Bronchial epithelial cell (primary cell): ENCODE results near the gene AK9. TPM values are rescaled to one million over a fixed set of nuclear protein-coding genes. Genes with fewer than 3 reads are reported as not detected.

Source experiments
- DNase-seq: peaks from one replicate; pipeline ENCODE4 v3.0.0-alpha.2; 2010; ENCODE audit warnings: low read depth
- FAIRE-seq: peaks from 2 replicates; lab custom pipeline; 2011; peaks lifted over from hg19 to GRCh38; lab: Jason Lieb, UNC
- H3K27me3 ChIP-seq: 2 replicates; pipeline ENCODE4 v1.5.1; 2011; ENCODE audit warnings: low read length; ENCODE audit not compliant: control insufficient read depth, insufficient read depth
- H3K36me3 ChIP-seq: 2 replicates; pipeline ENCODE4 v1.5.1; 2011; ENCODE audit warnings: low read length; ENCODE audit not compliant: control insufficient read depth, insufficient read depth
- H3K4me3 ChIP-seq: 2 replicates; pipeline ENCODE4 v1.5.1; 2011; ENCODE audit warnings: mild to moderate bottlenecking, low read depth, low read length, control low read depth
- total RNA-seq: library from RNA; depleted of rRNA; stranded (reverse); fragments of >200 nt; gene quantifications from 2 replicates; pipeline ENCODE4 v1.2.1, GENCODE V29; 2014
- TF ChIP-seq, protein P1 (sequence below): IDR thresholded peaks from 2 replicates; pipeline ENCODE4 v1.5.1; 2011; ENCODE audit warnings: mild to moderate bottlenecking, moderate library complexity, low read length, control low read depth, inconsistent platforms; ENCODE audit not compliant: insufficient read depth, severe bottlenecking

The AK9 gene
- total RNA-seq, 1 donor from 2014 or later, result 3.2 TPM

DNA sequence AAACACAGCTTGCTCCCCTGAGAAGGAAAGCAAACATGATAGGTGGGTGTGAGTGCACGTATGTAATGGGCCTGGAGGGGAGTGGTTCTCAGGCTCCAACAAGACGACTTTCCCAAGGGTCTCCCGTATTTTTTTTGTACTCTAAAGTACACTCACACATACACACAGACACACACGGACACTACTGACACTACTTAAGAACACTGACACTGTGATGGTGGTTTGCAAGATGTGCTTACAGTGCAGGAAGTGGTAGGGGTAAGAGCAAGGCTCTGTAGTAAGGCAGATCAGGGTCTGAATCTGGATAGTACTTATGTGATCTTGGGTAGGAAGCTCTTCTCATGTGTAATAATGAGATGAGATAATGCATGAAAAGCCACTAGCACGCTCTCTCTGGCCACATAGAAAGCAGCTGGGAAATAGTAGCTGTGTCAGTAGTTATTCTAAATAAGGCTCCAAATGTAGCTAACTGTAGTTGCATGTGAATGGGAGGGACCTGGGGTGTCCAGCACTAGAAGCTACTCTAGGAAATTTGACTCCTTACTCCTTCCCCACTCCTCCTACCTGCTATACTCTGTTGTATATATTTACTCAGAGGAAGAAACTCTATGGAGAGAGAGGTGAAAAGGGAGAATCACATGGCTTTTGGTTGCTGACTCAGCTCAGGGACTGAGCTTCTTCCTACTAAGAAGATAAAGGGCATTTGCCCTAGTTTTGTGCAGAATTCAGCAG is 199.6 kb downstream of the AK9 start:
- TF ChIP-seq, protein P1, sequence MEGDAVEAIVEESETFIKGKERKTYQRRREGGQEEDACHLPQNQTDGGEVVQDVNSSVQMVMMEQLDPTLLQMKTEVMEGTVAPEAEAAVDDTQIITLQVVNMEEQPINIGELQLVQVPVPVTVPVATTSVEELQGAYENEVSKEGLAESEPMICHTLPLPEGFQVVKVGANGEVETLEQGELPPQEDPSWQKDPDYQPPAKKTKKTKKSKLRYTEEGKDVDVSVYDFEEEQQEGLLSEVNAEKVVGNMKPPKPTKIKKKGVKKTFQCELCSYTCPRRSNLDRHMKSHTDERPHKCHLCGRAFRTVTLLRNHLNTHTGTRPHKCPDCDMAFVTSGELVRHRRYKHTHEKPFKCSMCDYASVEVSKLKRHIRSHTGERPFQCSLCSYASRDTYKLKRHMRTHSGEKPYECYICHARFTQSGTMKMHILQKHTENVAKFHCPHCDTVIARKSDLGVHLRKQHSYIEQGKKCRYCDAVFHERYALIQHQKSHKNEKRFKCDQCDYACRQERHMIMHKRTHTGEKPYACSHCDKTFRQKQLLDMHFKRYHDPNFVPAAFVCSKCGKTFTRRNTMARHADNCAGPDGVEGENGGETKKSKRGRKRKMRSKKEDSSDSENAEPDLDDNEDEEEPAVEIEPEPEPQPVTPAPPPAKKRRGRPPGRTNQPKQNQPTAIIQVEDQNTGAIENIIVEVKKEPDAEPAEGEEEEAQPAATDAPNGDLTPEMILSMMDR, result no peak
- Histone ChIP-seq H3K27me3 (no peaks in the 10 kb centered on the region), H3K4me3 (no peak overlapping the region), H3K36me3 (no peaks in the 10 kb centered on the region)
- DNase-seq (peak; percentile 26), FAIRE-seq (no peak)

DNA sequence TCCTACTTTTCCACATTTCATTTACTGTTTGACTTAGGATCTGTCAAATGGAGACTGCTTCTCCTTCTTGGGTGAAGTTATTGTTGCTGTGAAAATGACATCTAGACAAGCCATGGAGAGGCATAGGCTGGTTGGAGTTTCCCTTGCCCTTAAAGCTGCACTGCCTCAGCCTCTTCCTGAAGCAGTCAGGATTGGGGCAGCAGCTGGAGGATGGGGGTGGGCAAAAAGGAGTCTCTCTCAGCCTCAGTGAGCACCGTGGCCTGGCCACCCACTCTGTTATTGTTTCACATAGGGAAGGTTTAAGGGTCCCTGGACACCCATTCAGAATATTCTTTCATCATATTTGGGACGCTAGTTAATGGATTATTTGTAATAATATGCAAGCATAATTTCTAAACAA is 200.3 kb downstream of the AK9 start:
- no peak for DNase-seq
- TF ChIP-seq, protein P1, result no peak
- no peak overlapping the region for H3K4me3 ChIP-seq
- H3K36me3 ChIP-seq, result no peaks in the 10 kb centered on the region
- no peaks in the 10 kb centered on the region for H3K27me3 ChIP-seq
- FAIRE-seq, result no peak

DNA sequence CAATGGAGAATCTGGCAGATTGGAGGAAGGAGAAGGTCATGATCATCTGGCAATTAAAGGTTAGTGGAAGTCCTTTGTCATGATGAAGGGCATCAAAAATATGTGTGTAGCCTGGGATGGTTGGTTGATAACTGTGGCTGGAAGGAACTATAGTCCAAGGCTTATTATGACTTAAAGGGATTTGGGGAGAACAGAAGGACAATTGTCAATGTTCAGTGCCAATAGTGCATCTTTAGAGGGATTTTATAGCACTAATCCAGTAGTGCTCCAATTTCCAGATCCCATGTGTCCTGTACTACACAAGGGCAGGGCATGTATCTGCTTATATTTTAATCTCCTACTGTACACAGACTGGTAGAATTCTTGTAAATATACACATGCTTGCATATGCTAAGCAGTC is 203.0 kb downstream of the AK9 start:
- Histone ChIP-seq H3K4me3 (no peak overlapping the region), H3K36me3 (no peaks in the 10 kb centered on the region), H3K27me3 (no peaks in the 10 kb centered on the region)
- TF ChIP-seq, protein P1, result no peak
- DNase-seq (no peak), FAIRE-seq (no peak)

DNA sequence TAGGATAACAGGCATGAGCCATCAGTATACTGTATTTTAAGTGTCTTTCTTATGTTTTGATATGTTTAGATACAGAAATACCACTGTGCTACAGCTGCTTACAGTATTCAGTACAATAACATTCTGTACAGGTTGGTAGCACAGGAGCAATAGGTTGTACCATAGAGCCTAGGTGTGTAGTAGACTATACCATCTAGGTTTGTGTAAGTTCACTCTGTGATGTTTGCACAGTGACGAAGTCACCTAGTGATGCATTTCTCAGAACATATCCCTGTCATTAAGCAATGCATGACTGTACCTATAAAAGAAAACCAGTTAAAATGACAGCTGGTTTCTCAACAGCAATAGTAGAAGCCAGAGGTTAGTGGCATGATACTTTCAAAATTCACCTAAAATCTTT is 204.9 kb downstream of the AK9 start:
- H3K36me3 ChIP-seq, result peaks cover 4% of the 10 kb centered on the region
- DNase-seq (peak; percentile 94), FAIRE-seq (no peak)
- TF ChIP-seq, protein P1, result no peak
- H3K4me3 ChIP-seq, result no peak overlapping the region
- H3K27me3 ChIP-seq, result no peaks in the 10 kb centered on the region

DNA sequence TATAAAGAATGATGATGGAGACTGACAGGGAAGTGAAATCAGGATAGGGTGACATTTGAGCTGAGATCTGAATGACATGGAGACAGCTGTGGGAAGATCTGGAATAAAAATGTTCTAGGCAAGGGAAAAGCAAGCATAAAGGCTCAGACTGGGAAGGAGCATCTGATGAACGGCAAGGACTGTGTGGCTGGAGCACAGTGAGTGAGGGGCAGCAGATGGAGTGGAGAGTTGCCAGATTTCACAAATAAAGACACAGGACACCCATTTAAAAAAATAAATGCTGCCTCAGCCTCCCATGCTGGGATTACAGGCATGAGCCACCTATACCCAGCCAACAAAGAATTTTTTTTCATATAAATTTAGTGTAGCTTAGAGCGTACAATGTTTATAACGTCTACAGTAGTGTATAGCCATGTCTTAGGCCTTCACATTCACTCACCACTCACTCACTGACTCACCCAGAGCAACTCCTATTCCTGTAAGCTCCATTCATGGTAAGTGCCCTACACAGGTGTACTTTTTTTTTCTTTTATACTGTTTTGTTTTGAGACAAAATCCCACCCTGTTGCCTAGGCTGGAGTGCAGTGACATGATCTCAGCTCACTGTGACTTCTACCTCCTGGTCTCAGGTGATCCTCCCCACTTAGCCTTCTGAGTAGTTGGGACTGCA is 205.6 kb downstream of the AK9 start:
- Histone ChIP-seq H3K27me3 (no peaks in the 10 kb centered on the region), H3K4me3 (no peak overlapping the region), H3K36me3 (peaks cover 7% of the 10 kb centered on the region)
- TF ChIP-seq, protein P1, result no peak
- DNase-seq, result peak; percentile 61
- FAIRE-seq, result no peak

DNA sequence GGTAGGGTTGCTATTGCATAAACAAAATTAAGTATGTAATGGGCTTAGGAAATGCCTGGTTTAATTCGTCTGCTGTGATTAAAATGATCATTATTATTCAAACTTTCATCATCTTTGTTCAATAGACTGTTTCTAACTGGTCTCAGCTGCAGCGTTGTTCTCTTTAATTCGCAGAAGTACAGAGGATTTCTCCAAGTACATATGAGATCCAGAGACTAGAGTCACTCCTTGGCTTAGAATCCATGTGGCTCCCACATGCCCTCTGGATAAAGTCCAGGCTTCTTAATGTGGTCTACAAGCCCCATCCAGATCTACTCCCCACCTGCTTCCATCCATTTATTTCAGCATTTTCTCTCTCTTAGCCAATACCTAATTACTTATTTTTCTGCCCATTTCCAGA is 206.9 kb downstream of the AK9 start:
- DNase-seq (no peak), FAIRE-seq (no peak)
- Histone ChIP-seq H3K27me3 (no peaks in the 10 kb centered on the region), H3K4me3 (no peak overlapping the region), H3K36me3 (peaks cover 7% of the 10 kb centered on the region)
- TF ChIP-seq, protein P1, result no peak
